GM10248 (cell line): ENCODE data around the gene KRTAP12-2.
"Not testable (repeated sequence)": the region's sequence is repeated elsewhere in the genome, so short reads cannot be mapped to it uniquely, and the experiment has no call there.

Experiments used
- CTCF ChIA-PET: fragments of 300-600 bp; sonication (Branson Sonifier 250); formaldehyde crosslinking; extraction: SDS; loops from one replicate; lab custom pipeline; 2021; ENCODE audit warnings: antibody characterized with exemption; lab: Yijun Ruan, JAX
- POLR2A ChIA-PET: fragments of 350-650 bp; sonication (Branson Sonifier 250); formaldehyde crosslinking; extraction: SDS; loops from one replicate; lab custom pipeline; 2020; ENCODE audit warnings: antibody characterized with exemption; lab: Yijun Ruan, JAX
- DNase-seq: peaks from one replicate; pipeline ENCODE4 v3.0.0; 2012; ENCODE audit errors: extremely low spot score
- CTCF ChIP-seq: IDR thresholded peaks from 2 replicates; pipeline ENCODE4 v1.5.1; 2012; ENCODE audit warnings: mild to moderate bottlenecking, low read depth; ENCODE audit errors: extremely low read depth, missing control alignments, control extremely low read depth

Gene KRTAP12-2

GRCh38 chr21:44671911-44672310 is 5.2 kb upstream of the KRTAP12-2 start:
- no peak for DNase-seq
- ChIA-PET CTCF (no interaction called here), POLR2A (no interaction called here)
- TF ChIP-seq CTCF: no peak

GRCh38 chr21:44670642-44671432 is 4.1 kb upstream of the KRTAP12-2 start:
- no peak for DNase-seq
- no peak for TF ChIP-seq CTCF
- ChIA-PET CTCF (no interaction called here), POLR2A (no interaction called here)

GRCh38 chr21:44667612-44668011 is 885 bp upstream of the KRTAP12-2 start:
- DNase-seq: no peak
- TF ChIP-seq CTCF: no peak
- ChIA-PET POLR2A (no interaction called here), CTCF (interaction anchor here (1.4 kb wide), 1 partner anchor 10 kb away, joined by 3 read pairs; the partner anchor contains the start of gene KRTAP12-3)

GRCh38 chr21:44664691-44665090 is 2.0 kb downstream of the KRTAP12-2 start:
- POLR2A ChIA-PET: no interaction called here
- no peak for TF ChIP-seq CTCF
- CTCF ChIA-PET: interaction anchor here (1.0 kb wide), 1 partner anchor 12 kb away, joined by 4 read pairs; no protein-coding TSS in a partner anchor
- DNase-seq: no peak

- CTCF ChIA-PET, DNase-seq, POLR2A ChIA-PET: not testable (repeated sequence)
Measured at GRCh38 chr21:44661567-44661966, 5.2 kb downstream of the KRTAP12-2 start.

- ChIA-PET CTCF (interaction anchor here (0.8 kb wide), 1 partner anchor 9 kb away, joined by 3 read pairs; no protein-coding TSS in a partner anchor), POLR2A (no interaction called here)
- TF ChIP-seq CTCF: no peak
- DNase-seq: no peak
Measured at GRCh38 chr21:44658913-44659595, 7.7 kb downstream of the KRTAP12-2 start.

GRCh38 chr21:44658541-44658910 is 8.2 kb downstream of the KRTAP12-2 start:
- no peak for TF ChIP-seq CTCF
- CTCF ChIA-PET: interaction anchor here (1.1 kb wide), 1 partner anchor 16 kb away, joined by 3 read pairs; no protein-coding TSS in a partner anchor
- POLR2A ChIA-PET: no interaction called here
- DNase-seq: no peak
